GM12878 (cell line): Measurements from ENCODE around the gene PTBP1. TPM values are rescaled to one million over a fixed set of nuclear protein-coding genes. Genes with fewer than 3 reads are reported as not detected.
A peak's percentile ranks its signal among the peaks of the same experiment; 100 is the strongest.
"Not testable (repeated sequence)": the region's sequence is repeated elsewhere in the genome, so short reads cannot be mapped to it uniquely, and the experiment has no call there.

Experiments used
- ATAC-seq: fragments of 200-7000 bp; cut with Tn5 transposase; 3 replicates; pipeline ENCODE4 v1.9.1; 2020; ENCODE audit warnings: mild to moderate bottlenecking, moderate library complexity
- BruUV-seq: library from RNA; stranded (reverse); fragments of 400-500 nt; replicated peaks from 2 replicates; lab custom pipeline; 2021; lab: Mats Ljungman, UMichigan
- CTCF ChIA-PET: fragments of 300-600 bp; sonication (Branson Sonifier 250); formaldehyde crosslinking; extraction: SDS; loops from one replicate; lab custom pipeline; 2021; ENCODE audit warnings: inconsistent platforms; lab: Yijun Ruan, JAX
- POLR2A ChIA-PET: fragments of 350-600 bp; formaldehyde crosslinking; extraction: SDS; loops from one replicate; lab custom pipeline; 2021; ENCODE audit warnings: inconsistent platforms; lab: Charles Lee
- RAD21 ChIA-PET: fragments of 300-600 bp; sonication (Branson Sonifier 250); formaldehyde crosslinking; loops from one replicate; lab custom pipeline; 2023; ENCODE audit warnings: antibody characterized with exemption; ENCODE audit not compliant: unreplicated experiment; lab: Charles Lee
- SMC1A ChIA-PET: fragments of 300-600 bp; sonication (Branson Sonifier 250); formaldehyde crosslinking; loops from one replicate; lab custom pipeline; 2023; ENCODE audit not compliant: unreplicated experiment, uncharacterized antibody; lab: Charles Lee
- DNase-seq: peaks from one replicate; pipeline ENCODE4 v3.0.0-alpha.2; 2011; ENCODE audit warnings: low read depth, low spot score
- FAIRE-seq: peaks from 3 replicates; lab custom pipeline; 2011; peaks lifted over from hg19 to GRCh38; lab: Jason Lieb, UNC
- H2AFZ ChIP-seq: 2 replicates; pipeline ENCODE4 v1.6.0; 2011; ENCODE audit warnings: low read depth, low read length, control low read depth; ENCODE audit not compliant: control insufficient read depth
- H3K27ac ChIP-seq: 2 replicates; pipeline ENCODE4 v1.5.1; 2011; ENCODE audit warnings: control low read depth; ENCODE audit not compliant: control insufficient read depth, insufficient read depth
- H3K27me3 ChIP-seq, 2 experiments: replicated peaks in 1 of 2; 2 replicates each; pipeline versions ENCODE4 v1.6.0 to v1.6.1; 2011; ENCODE audit warnings: low read length in 1 of 2; ENCODE audit not compliant: control insufficient read depth in 2 of 2, insufficient read depth in 2 of 2
- H3K36me3 ChIP-seq, 2 experiments: 2 replicates each; pipeline ENCODE4 v1.5.1; 2011; ENCODE audit warnings: low read length in 1 of 2; ENCODE audit not compliant: control insufficient read depth in 2 of 2, insufficient read depth in 2 of 2
- H3K4me1 ChIP-seq: 2 replicates; pipeline ENCODE4 v1.6.1; 2011; ENCODE audit warnings: mild to moderate bottlenecking, low read length, moderate library complexity, mixed read lengths; ENCODE audit not compliant: control insufficient read depth, insufficient read depth
- H3K4me2 ChIP-seq: 2 replicates; pipeline ENCODE4 v1.6.0; 2011; ENCODE audit warnings: control low read depth; ENCODE audit not compliant: control insufficient read depth, insufficient read depth
- H3K4me3 ChIP-seq: fragments of 200-600 bp; sonication (generic); 2 replicates; pipeline ENCODE4 v1.5.1; 2016
- H3K79me2 ChIP-seq: 2 replicates; pipeline ENCODE4 v1.6.0; 2011; ENCODE audit warnings: low read length; ENCODE audit not compliant: control insufficient read depth, insufficient read depth
- H3K9ac ChIP-seq: 2 replicates; pipeline ENCODE4 v1.8.0; 2011; ENCODE audit warnings: low read length, control low read depth, mixed read lengths; ENCODE audit not compliant: control insufficient read depth, insufficient read depth
- H3K9me3 ChIP-seq: replicated peaks from 3 replicates; pipeline ENCODE4 v1.5.1; 2011; ENCODE audit warnings: mild to moderate bottlenecking, low read length; ENCODE audit not compliant: control insufficient read depth, insufficient read depth
- H4K20me1 ChIP-seq: 2 replicates; pipeline ENCODE4 v1.6.0; 2011; ENCODE audit not compliant: control insufficient read depth, insufficient read depth
- ATF7 ChIP-seq: fragments of 450-650 bp; IDR thresholded peaks from 2 replicates; pipeline ENCODE4 v1.6.1; 2016; ENCODE audit warnings: low read depth, mild to moderate bottlenecking
- FOXM1 ChIP-seq: IDR thresholded peaks from 2 replicates; pipeline ENCODE4 v1.6.1; 2012; ENCODE audit warnings: low read depth, mild to moderate bottlenecking, inconsistent platforms, low read length, moderate library complexity
- IRF3 ChIP-seq: fragments of 450-650 bp; IDR thresholded peaks from 2 replicates; pipeline ENCODE4 v1.6.1; 2014; ENCODE audit warnings: mild to moderate bottlenecking
- NFYA ChIP-seq: IDR thresholded peaks from 2 replicates; pipeline ENCODE4 v1.6.1; 2011; ENCODE audit warnings: low read depth, mild to moderate bottlenecking, low read length, improper control_type of control experiment, borderline replicate concordance
- POU2F2 ChIP-seq: IDR thresholded peaks from 3 replicates; pipeline ENCODE4 v1.6.1; 2011; ENCODE audit warnings: low read depth, mild to moderate bottlenecking, low read length, borderline replicate concordance
- RELA ChIP-seq: fragments of 450-650 bp; IDR thresholded peaks from 2 replicates; pipeline ENCODE4 v1.8.0; 2014; ENCODE audit warnings: borderline replicate concordance; ENCODE audit not compliant: partially characterized antibody
- RFX5 ChIP-seq: IDR thresholded peaks from 2 replicates; pipeline ENCODE4 v1.6.1; 2011; ENCODE audit warnings: low read depth, low read length, improper control_type of control experiment
- SPI1 ChIP-seq: IDR thresholded peaks from 2 replicates; pipeline ENCODE4 v1.6.1; 2011; ENCODE audit warnings: low read depth, mild to moderate bottlenecking, low read length, moderate library complexity, borderline replicate concordance; ENCODE audit not compliant: insufficient read depth
- STAT3 ChIP-seq: IDR thresholded peaks from 2 replicates; pipeline ENCODE4 v1.6.1; 2011; ENCODE audit warnings: low read depth, low read length, improper control_type of control experiment
- TARDBP ChIP-seq: IDR thresholded peaks from 2 replicates; pipeline ENCODE4 v1.6.1; 2016; ENCODE audit warnings: borderline replicate concordance
- WGBS: methylation state at CpG from one replicate; pipeline ENCODE4 v1.1.6; 2016; ENCODE audit warnings: low lambda C conversion rate; ENCODE audit not compliant: insufficient replicate concordance, insufficient coverage; ENCODE audit errors: missing lambda C conversion rate; 5-methylcytosine and 5-hydroxymethylcytosine counted together
- in situ Hi-C: fragments of 300-500 bp; cut with MboI; formaldehyde crosslinking; loops from 9 replicates; pipeline ENCODE4 v1.14.3; 2018; ENCODE audit warnings: mixed read lengths
- intact Hi-C: fragments of 100-400 bp; cut with micrococcal nuclease; formaldehyde crosslinking; loops from one replicate; pipeline ENCODE4 v1.14.2; 2022; ENCODE audit not compliant: unreplicated experiment
- polyA plus RNA-seq, 11 experiments: library from polyadenylated mRNA; depleted of rRNA in 4 of 11; unstranded in 6 of 11; stranded (reverse) in 5 of 11; fragments of >200 nt; fragmentation: Nextera tagmentation in 4 of 11; fragmentation: Illumina TruSeq in 1 of 11; extraction: Ambion mirVana in 4 of 11; extraction: Trizol in 1 of 11; gene quantifications; 1 replicate in 1 of 11; 2 replicates in 10 of 11; pipeline versions ENCODE4 v1.2.1 to v1.2.3, GENCODE V29; 2011 to 2016; ENCODE audit warnings: inconsistent platforms in 2 of 11, missing spikeins in 2 of 11, low read depth in 1 of 11
- total RNA-seq, 4 experiments: library from RNA; depleted of rRNA in 3 of 4; stranded (reverse); fragments of >200 nt in 3 of 4; fragmentation: Illumina TruSeq in 1 of 4; extraction: Trizol in 1 of 4; gene quantifications; 2 replicates each; pipeline versions ENCODE4 v1.2.1 to v1.2.3, GENCODE V29; 2013 to 2021
- TF ChIP-seq, protein P1 (sequence below): IDR thresholded peaks from 2 replicates; pipeline ENCODE4 v1.6.1; 2012; ENCODE audit warnings: low read depth, low read length, improper control_type of control experiment

PTBP1 gene
- total and polyA plus RNA-seq, 10 of the 15 experiments (the other 5 are each of a cell fraction or from before 2014, with no cell fraction given) = 13.1 to 532 (median 217) TPM

DNA sequence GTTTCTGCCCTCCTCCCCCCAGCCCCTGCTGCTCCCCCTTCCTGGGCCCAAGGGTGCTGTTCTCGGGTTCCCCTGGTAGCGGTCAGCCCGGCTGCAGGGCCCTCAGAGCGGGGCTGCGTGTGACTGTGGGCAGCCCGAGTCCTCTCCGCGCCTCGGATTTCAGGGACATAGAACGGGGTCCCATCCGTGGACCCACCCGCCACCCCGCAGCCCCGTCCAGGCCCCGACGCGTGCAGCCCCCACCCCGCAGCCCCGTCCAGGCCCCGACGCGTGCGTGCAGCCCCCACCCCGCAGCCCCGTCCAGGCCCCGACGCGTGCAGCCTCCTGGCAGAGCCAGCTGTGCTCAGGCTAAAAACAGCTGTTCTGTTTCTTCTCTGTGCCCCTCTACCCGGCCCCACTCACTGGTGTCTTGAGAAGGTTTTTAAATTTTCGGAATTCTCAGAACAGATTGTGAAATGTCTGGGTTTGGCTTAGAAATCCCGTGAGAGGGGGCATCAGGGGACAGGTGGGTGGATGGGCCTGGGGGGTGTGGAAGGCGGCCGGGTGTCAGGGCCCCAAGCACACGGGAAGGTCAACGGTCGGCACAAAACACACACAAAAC, 38.1 kb downstream of the PTBP1 start (continued):
- no peak for TF ChIP-seq ATF7
- TF ChIP-seq POU2F2 = no peak
- TF ChIP-seq, protein P1, sequence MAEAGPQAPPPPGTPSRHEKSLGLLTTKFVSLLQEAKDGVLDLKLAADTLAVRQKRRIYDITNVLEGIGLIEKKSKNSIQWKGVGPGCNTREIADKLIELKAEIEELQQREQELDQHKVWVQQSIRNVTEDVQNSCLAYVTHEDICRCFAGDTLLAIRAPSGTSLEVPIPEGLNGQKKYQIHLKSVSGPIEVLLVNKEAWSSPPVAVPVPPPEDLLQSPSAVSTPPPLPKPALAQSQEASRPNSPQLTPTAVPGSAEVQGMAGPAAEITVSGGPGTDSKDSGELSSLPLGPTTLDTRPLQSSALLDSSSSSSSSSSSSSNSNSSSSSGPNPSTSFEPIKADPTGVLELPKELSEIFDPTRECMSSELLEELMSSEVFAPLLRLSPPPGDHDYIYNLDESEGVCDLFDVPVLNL = no peak

DNA sequence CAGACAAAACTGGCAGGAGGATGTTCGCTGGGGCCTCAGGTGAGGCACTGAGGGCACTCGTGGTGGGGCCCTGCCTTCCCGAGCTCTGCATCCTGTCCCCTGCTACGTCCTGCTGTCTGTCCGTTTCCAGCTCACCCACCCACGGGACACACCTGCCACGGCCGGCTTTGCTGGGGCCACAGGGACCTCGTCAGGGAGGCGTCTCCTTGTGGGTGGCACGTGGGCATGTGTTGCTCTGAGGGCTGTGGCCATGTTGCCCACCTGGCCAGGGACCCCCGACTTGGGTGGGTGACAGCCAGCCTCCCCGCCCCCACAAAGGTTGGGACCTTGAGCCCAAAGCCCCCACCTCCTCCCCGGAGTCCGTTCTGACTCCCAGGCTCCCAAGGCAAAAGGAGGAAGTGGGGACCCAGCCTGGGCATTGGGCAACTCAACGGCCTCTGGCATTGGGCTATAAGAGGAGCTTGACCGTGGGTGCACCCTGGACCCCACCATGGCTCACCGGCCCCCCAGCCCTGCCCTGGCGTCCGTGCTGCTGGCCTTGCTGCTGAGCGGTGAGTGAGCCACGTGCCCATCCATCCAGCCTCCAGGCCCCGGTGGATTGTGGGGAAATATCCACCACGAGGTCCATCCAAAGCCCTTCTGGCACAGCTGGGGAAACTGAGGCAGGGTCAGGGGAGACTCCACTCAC, 43.4 kb downstream of the PTBP1 start, which contains the start of gene PRTN3:
Gene PRTN3, plus strand, starts transcription at position 481 of the 688 bp plus-strand sequence. Its CDS starts 10 bp downstream, at position 491.
- 23% methylated on average over 24 of the region's 24 CpGs for WGBS
- ChIA-PET CTCF (no interaction called here), SMC1A (no interaction called here), POLR2A (no interaction called here), RAD21 (no interaction called here)
- H3K79me2 ChIP-seq = no peaks in the 10 kb centered on the region
- FAIRE-seq (no peak), DNase-seq (no peak), ATAC-seq (no peak)
- H4K20me1 ChIP-seq = no peaks in the 10 kb centered on the region
- H3K27ac ChIP-seq = no peak within 1 kb of the TSS
- no peaks in the 10 kb centered on the region for H3K36me3 ChIP-seq
- no peaks in the 10 kb centered on the region; the same call in 2 of the 3 replicates for H3K9me3 ChIP-seq
- peaks cover 2% of the 10 kb centered on the region; the same call in 1 of the 2 replicates for H3K4me1 ChIP-seq
- TF ChIP-seq SPI1 (peak; percentile 30; the same call in 1 of the 2 replicates), RFX5 (no peak), NFYA (no peak), FOXM1 (no peak), TARDBP (no peak), RELA (no peak), STAT3 (no peak), IRF3 (no peak)
- H3K9ac ChIP-seq = no peak within 1 kb of the TSS
- no peaks in the 10 kb centered on the region; a peak in 1 of 4 replicates for H3K27me3 ChIP-seq
- no TSS peak for BruUV-seq
- no peak within 1 kb of the TSS for H3K4me3 ChIP-seq
- intact Hi-C loops = no loop called here
- H2AFZ ChIP-seq = no peak within 1 kb of the TSS
- H3K4me2 ChIP-seq = no peak within 1 kb of the TSS
- in situ Hi-C loops = no loop called here

- POLR2A ChIA-PET, intact Hi-C loops, H3K27ac ChIP-seq, DNase-seq, FAIRE-seq, H3K4me1 ChIP-seq, H2AFZ ChIP-seq, SMC1A ChIA-PET, H3K36me3 ChIP-seq, in situ Hi-C loops, H3K9ac ChIP-seq, H3K27me3 ChIP-seq, ATAC-seq, H4K20me1 ChIP-seq, H3K4me2 ChIP-seq, H3K79me2 ChIP-seq, H3K9me3 ChIP-seq, H3K4me3 ChIP-seq, RAD21 ChIA-PET, CTCF ChIA-PET, BruUV-seq: not testable (repeated sequence)
- WGBS = 58% methylated on average over 7 of the region's 7 CpGs
Observed at GRCh38 chr19:842802-843179, 45.5 kb downstream of the PTBP1 start.
